WTC11 (cell line): ENCODE data around the gene MRNIP. TPM values are rescaled to one million over a fixed set of nuclear protein-coding genes. Genes with fewer than 3 reads are reported as not detected.
A peak's percentile ranks its signal among the peaks of the same experiment; 100 is the strongest.

ENCODE experiments used
- ATAC-seq: fragments of 200-7000 bp; cut with Tn5 transposase; 2 replicates; pipeline ENCODE4 v1.10.0; 2021; ENCODE audit warnings: mild to moderate bottlenecking, moderate library complexity
- CTCF ChIA-PET: fragments of 300-600 bp; sonication (Branson Sonifier 250); formaldehyde crosslinking; loops from one replicate; lab custom pipeline; 2021; ENCODE audit warnings: antibody characterized with exemption; lab: Charles Lee
- POLR2A ChIA-PET: fragments of 350-600 bp; sonication (Branson Sonifier 250); formaldehyde crosslinking; loops from one replicate; lab custom pipeline; 2021; ENCODE audit warnings: antibody characterized with exemption; lab: Charles Lee
- DNase-seq: peaks from one replicate; pipeline ENCODE4 v3.0.0; 2021; ENCODE audit warnings: low spot score
- H3K27ac Mint-ChIP-seq: 2 replicates; pipeline ENCODE4 v1.8.0; 2021; ENCODE audit warnings: mixed read lengths
- H3K27me3 Mint-ChIP-seq: 2 replicates; pipeline ENCODE4 v1.8.0; 2021; ENCODE audit warnings: low read depth, mild to moderate bottlenecking, moderate library complexity, mixed read lengths
- H3K36me3 Mint-ChIP-seq: 2 replicates; pipeline ENCODE4 v1.8.0; 2021; ENCODE audit warnings: mixed read lengths
- H3K4me1 Mint-ChIP-seq: 2 replicates; pipeline ENCODE4 v1.8.0; 2022; ENCODE audit warnings: mixed read lengths
- H3K4me3 Mint-ChIP-seq: 2 replicates; pipeline ENCODE4 v1.8.0; 2021; ENCODE audit warnings: mild to moderate bottlenecking, moderate library complexity, mixed read lengths
- H3K9me3 Mint-ChIP-seq: 2 replicates; pipeline ENCODE4 v1.8.0; 2021; ENCODE audit warnings: mixed read lengths
- ATF1 ChIP-seq: sonication (generic); formaldehyde crosslinking; IDR thresholded peaks from 2 replicates; pipeline ENCODE4 v1.8.1; 2023; ENCODE audit warnings: mild to moderate bottlenecking, moderate library complexity, missing genetic modification reagents
- ATF2 ChIP-seq: sonication (generic); formaldehyde crosslinking; IDR thresholded peaks from 2 replicates; pipeline ENCODE4 v1.8.1; 2022; ENCODE audit warnings: low read depth, missing genetic modification reagents, borderline replicate concordance
- CBFB ChIP-seq: sonication (generic); formaldehyde crosslinking; IDR thresholded peaks from 2 replicates; pipeline ENCODE4 v1.8.1; 2022; ENCODE audit warnings: mild to moderate bottlenecking, low read depth, missing genetic modification reagents
- CREM ChIP-seq: sonication (generic); formaldehyde crosslinking; IDR thresholded peaks from 2 replicates; pipeline ENCODE4 v1.8.1; 2022; ENCODE audit warnings: mild to moderate bottlenecking, missing genetic modification reagents, moderate library complexity
- ESRRA ChIP-seq: sonication (generic); formaldehyde crosslinking; IDR thresholded peaks from 2 replicates; pipeline ENCODE4 v1.8.1; 2022; ENCODE audit warnings: mild to moderate bottlenecking, missing genetic modification reagents, borderline replicate concordance
- ETV6 ChIP-seq: sonication (generic); formaldehyde crosslinking; IDR thresholded peaks from 2 replicates; pipeline ENCODE4 v1.8.1; 2022; ENCODE audit warnings: mild to moderate bottlenecking, missing genetic modification reagents
- FOXP1 ChIP-seq: sonication (generic); formaldehyde crosslinking; IDR thresholded peaks from 2 replicates; pipeline ENCODE4 v1.8.0; 2022; ENCODE audit warnings: missing genetic modification reagents, mild to moderate bottlenecking, moderate library complexity, borderline replicate concordance
- GTF2I ChIP-seq: fragments of 250-450 bp; sonication (Bioruptor Pico); conservative IDR thresholded peaks from 2 replicates; pipeline ENCODE4 v1.4.0; 2021; ENCODE audit warnings: mild to moderate bottlenecking
- IRF1 ChIP-seq: sonication (generic); formaldehyde crosslinking; IDR thresholded peaks from 2 replicates; pipeline ENCODE4 v1.8.0; 2023; ENCODE audit warnings: missing genetic modification reagents
- NFE2L1 ChIP-seq: sonication (generic); formaldehyde crosslinking; IDR thresholded peaks from 2 replicates; pipeline ENCODE4 v1.8.1; 2023; ENCODE audit warnings: missing genetic modification reagents
- NFYB ChIP-seq: sonication (generic); formaldehyde crosslinking; conservative IDR thresholded peaks from 2 replicates; pipeline ENCODE4 v1.8.0; 2022; ENCODE audit warnings: low read depth, missing genetic modification reagents
- PRDM15 ChIP-seq: sonication (generic); formaldehyde crosslinking; IDR thresholded peaks from 2 replicates; pipeline ENCODE4 v1.8.0; 2022; ENCODE audit warnings: missing genetic modification reagents
- RORB ChIP-seq: fragments of 250-450 bp; sonication (Bioruptor Pico); IDR thresholded peaks from 2 replicates; pipeline ENCODE4 v1.9.0; 2021; ENCODE audit warnings: mild to moderate bottlenecking
- ZNF121 ChIP-seq: sonication (generic); formaldehyde crosslinking; IDR thresholded peaks from 2 replicates; pipeline ENCODE4 v1.8.0; 2023; ENCODE audit warnings: missing genetic modification reagents
- ZNF138 ChIP-seq: sonication (generic); formaldehyde crosslinking; conservative IDR thresholded peaks from 2 replicates; pipeline ENCODE4 v1.8.1; 2022; ENCODE audit warnings: mild to moderate bottlenecking, moderate library complexity, missing genetic modification reagents
- ZNF232 ChIP-seq: sonication (generic); formaldehyde crosslinking; IDR thresholded peaks from 2 replicates; pipeline ENCODE4 v1.8.0; 2022; ENCODE audit warnings: mild to moderate bottlenecking, missing genetic modification reagents
- ZNF317 ChIP-seq: sonication (generic); formaldehyde crosslinking; IDR thresholded peaks from 2 replicates; pipeline ENCODE4 v1.8.1; 2023; ENCODE audit warnings: low read depth, mild to moderate bottlenecking, moderate library complexity, missing genetic modification reagents, borderline replicate concordance
- ZNF512 ChIP-seq: sonication (generic); formaldehyde crosslinking; IDR thresholded peaks from 2 replicates; pipeline ENCODE4 v1.8.1; 2022; ENCODE audit warnings: missing genetic modification reagents, borderline replicate concordance
- total RNA-seq: library from RNA; stranded (reverse); gene quantifications from 3 replicates; pipeline ENCODE4 v1.2.3, GENCODE V29; 2021

MRNIP gene
- total RNA-seq, 1 experiment from 2014 or later: 42.0 TPM

- CTCF ChIA-PET: interaction anchor here (1.4 to 2.7 kb wide), 3 partner anchors 10 to 171 kb away, joined by 3 to 20 read pairs (median 10); partner anchors contain the start of gene SQSTM1
- ATAC-seq (no peak), DNase-seq (no peak)
- no peak overlapping the region for H3K27ac Mint-ChIP-seq
- TF ChIP-seq ZNF317 (CRISPR knock-in tag): no peak
- 0 out of 2 replicates have a peak, but pooled peaks have one; percentile 2 for TF ChIP-seq FOXP1 (CRISPR knock-in tag)
- no peaks in the 10 kb centered on the region for H3K9me3 Mint-ChIP-seq
- H3K4me1 Mint-ChIP-seq: peaks cover 34% of the 10 kb centered on the region
- POLR2A ChIA-PET: no interaction called here
- H3K4me3 Mint-ChIP-seq: peak overlapping the region; percentile 4
- H3K27me3 Mint-ChIP-seq: peaks cover 6% of the 10 kb centered on the region
- peaks cover 13% of the 10 kb centered on the region for H3K36me3 Mint-ChIP-seq
Observed at GRCh38 chr5:179803651-179804554, 54.7 kb downstream of the MRNIP start.

- Mint-ChIP-seq H3K4me1 (peaks cover 34% of the 10 kb centered on the region), H3K4me3 (no peak overlapping the region), H3K27me3 (peaks cover 6% of the 10 kb centered on the region), H3K27ac (peak overlapping the region; percentile 63; the same call in 1 of the 2 replicates), H3K36me3 (peaks cover 14% of the 10 kb centered on the region), H3K9me3 (no peaks in the 10 kb centered on the region)
- peak; percentile 50 for DNase-seq
- TF ChIP-seq ATF1 (CRISPR knock-in tag) (no peak), GTF2I (CRISPR knock-in tag) (no peak), ZNF232 (no peak), NFYB (CRISPR knock-in tag) (no peak), NFE2L1 (CRISPR knock-in tag) (no peak), ZNF121 (no peak), IRF1 (no peak), ATF2 (CRISPR knock-in tag) (no peak), ETV6 (CRISPR knock-in tag) (no peak), RORB (CRISPR knock-in tag) (no peak), ZNF512 (CRISPR knock-in tag) (no peak), ESRRA (CRISPR knock-in tag) (no peak)
- POLR2A ChIA-PET: no interaction called here
- CTCF ChIA-PET: interaction anchor here (1.1 to 2.7 kb wide), 8 partner anchors 11 to 172 kb away, joined by 3 to 20 read pairs (median 7); partner anchors contain the start of gene SQSTM1
- ATAC-seq: peak; percentile 8
Observed at GRCh38 chr5:179802950-179803562, 55.6 kb downstream of the MRNIP start.

GRCh38 chr5:179802207-179802883 lies 56.3 kb downstream of the MRNIP start:
- no peak for DNase-seq
- Mint-ChIP-seq H3K27me3 (peaks cover 6% of the 10 kb centered on the region), H3K4me3 (no peak overlapping the region), H3K27ac (no peak overlapping the region), H3K36me3 (peaks cover 14% of the 10 kb centered on the region), H3K9me3 (no peaks in the 10 kb centered on the region), H3K4me1 (peaks cover 34% of the 10 kb centered on the region)
- ATAC-seq: no peak
- ChIA-PET CTCF (interaction anchor here (0.6 to 2.7 kb wide), 41 partner anchors 9 to 464 kb away, joined by 3 to 20 read pairs (median 4); partner anchors contain the start of genes LTC4S, MAML1, MRNIP and SQSTM1), POLR2A (interaction anchor here (0.9 to 1.3 kb wide), 3 partner anchors 14 to 69 kb away, joined by 3 to 9 read pairs (median 4); partner anchors contain the start of gene MAML1)
- TF ChIP-seq ZNF138 (no peak), ATF2 (CRISPR knock-in tag) (no peak), CBFB (no peak), PRDM15 (CRISPR knock-in tag) (peak; percentile 76), CREM (CRISPR knock-in tag) (no peak)
